Activated CD4-positive, alpha-beta T cell treated with anti-CD3 and anti-CD28 coated beads, Interleukin-2, amount 50 U/mL, for 48 hours (primary cell): ENCODE measurements around the gene RBKS.

Source experiments
- DNase-seq, 2 experiments: peaks; one replicate each; pipeline ENCODE4 v3.0.0-alpha.2; 2020

The RBKS gene

DNA sequence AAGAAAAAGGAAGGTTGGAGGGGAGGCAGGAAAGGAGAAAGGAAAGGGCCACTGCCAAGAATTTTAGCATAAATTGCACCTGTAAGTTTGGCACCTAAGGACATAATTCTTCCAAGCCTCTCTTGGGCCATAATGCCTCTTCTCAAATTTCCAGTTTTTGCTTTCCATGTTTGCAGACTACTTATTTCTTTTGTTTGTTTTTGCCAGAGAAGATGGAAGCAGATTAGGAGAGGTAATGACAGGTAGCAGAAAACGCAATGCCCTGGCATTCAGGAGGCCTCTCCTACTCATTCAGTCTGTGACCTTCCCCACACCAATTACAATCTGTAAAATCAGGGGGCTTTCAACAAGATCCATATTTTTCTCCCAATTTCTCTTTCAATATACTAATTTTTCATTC is 61.9 kb downstream of the RBKS start:
- DNase-seq: no peak

DNA sequence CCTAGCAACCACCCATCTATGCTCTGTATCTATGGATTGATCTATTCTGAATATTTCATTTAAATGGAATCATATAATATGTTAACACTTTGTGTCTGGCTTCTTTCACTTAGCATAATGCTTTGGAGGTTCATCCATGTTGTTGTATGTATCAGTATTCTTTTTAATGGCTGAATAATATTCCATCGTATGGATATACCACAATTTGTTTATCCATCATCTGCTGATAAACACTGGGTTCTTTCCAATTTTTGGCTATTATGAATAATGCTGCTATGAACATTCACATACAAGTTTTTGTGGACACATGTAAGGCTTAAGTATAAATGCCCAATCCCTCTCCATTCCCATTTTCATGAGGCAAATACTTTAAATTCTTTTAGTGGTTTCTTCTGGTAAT is 65.8 kb downstream of the RBKS start:
- no peak for DNase-seq

DNA sequence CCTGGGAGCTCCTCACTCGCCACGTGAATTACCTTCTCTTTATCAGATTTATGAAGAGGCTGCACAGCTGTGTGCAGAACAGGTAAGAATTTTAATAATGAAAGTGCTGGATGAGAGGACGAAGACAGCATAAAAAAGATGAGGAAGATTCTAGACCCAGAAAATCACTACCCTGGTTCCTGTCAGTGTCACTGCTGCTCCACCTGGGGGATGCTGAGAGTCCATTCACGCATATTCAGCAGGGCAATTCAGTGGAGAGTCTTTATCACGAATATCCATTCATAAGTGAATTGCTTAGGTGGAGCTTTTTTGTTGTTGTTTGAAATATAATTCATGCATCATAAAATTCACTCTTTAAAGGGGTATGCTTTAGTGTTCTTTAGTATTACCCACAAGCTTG is 66.6 kb downstream of the RBKS start:
- no peak for DNase-seq

DNA sequence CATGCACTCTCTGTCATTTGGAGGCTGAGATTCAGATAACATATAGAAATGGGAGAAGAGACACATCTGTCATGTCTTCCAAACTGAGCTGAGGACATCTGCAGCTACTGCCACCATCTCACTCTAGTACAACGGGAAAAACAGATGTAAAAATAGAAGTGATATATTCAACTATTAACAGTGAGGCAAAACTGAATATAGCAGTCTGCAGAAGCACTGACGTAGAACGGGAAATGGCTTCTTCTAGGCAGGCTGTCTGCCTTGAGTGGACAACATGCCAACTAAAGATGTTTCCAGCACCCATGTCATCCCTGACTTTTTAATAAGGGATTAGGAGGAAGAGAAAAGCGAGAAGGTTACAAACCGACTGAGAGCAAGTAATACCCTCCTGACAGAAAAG is 67.1 kb downstream of the RBKS start:
- DNase-seq: no peak

DNA sequence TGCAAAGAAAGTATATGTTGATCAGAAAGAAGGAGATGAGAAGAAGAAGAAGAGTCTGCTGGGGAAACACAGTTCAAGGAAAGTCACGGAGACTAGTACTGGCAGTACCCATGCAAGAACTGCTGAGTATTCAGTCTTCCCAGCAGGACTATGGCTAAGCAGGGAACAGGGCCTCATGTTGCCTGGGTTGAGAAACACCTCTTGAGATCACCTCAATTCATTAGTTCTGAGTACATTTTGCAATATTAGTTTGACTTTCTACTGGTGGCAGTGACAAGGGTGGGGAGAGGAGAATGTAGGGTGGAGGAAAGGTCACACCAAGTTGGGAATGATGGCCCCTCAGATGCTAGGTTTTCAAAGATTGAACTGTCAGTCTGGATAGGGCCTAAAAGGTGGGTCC is 68.1 kb downstream of the RBKS start:
- no peak for DNase-seq

DNA sequence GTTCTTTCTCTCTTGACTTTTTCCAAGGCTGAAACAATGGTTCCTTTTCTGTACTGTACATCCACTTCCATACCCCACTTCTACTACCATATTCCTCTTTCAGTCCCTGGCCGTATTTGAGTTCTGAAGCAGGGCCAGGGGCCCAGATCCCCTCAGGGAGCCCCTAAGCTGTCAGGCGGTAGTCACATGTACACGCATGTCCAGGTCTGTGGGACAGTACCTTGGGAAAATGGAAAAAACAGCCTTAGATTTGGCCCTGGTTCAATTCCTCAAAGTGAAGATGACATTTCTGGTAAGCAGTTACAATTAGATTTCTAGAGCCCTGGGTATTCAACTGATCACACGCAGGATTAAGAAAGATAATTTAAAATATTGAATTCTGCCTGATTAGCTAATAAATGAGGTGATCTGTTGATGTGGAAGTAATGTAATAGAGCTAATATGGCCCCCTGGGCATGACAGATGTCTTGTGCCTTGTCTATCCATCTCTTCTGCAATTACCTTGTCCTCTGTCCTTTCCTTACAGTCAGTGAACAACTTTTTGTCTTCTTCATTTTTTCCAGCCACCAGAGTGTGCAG is 74.2 kb downstream of the RBKS start:
- no peak for DNase-seq

DNA sequence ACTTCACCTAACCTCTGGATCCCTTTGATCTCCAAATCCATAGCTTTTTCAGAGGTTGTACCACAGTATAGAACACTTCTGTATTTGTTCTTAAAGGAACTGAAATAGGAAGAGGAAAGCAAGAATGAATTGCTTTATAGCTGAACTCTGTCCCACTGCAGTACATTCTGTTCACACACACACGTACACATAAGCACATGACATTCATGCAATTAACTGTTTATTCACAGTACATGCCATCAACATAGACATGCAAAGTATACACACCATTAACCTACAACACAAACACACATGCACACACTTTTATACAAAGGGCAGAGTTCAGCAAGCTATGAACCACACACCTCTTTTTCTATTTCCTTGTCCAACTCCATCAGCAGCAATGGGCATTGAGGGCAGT is 75.4 kb downstream of the RBKS start:
- no peak for DNase-seq

DNA sequence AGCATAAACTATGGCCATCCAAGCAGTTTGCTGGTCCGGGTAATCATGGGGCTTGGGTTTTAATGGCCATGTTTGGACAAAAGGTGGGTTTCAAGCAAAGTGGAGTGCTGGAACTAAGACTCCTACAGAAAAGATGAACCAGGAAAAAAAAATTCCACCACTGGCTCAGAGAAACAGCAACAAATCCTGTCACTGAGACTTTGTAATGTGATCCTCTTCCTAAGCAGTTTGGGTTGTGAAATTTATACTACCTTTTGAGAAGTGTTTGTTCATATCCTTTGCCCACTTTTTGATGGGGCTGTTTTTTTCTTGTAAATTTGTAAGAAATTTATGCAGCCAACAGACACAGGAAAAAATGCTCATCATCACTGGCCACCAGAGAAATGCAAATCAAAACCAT is 78.4 kb downstream of the RBKS start:
- DNase-seq: no peak

DNA sequence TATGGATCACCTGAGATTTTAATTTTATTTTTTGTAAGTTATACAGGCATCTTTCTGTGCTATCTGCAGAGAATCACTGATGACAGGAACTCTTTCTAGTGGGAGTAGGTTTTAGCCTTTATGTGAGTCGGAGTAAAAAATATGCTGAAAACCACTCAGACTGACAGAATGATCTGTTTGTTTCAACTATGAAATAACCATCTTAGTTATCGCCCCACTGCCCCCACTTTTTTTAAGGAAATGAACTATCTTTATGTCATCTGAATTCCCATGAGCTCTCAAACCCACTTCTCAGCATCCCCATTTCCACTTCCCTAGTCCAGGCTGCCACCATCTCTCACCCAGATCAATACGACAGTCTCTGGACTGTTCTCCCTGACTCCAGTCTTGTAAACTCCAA is 79.7 kb downstream of the RBKS start:
- DNase-seq: no peak

DNA sequence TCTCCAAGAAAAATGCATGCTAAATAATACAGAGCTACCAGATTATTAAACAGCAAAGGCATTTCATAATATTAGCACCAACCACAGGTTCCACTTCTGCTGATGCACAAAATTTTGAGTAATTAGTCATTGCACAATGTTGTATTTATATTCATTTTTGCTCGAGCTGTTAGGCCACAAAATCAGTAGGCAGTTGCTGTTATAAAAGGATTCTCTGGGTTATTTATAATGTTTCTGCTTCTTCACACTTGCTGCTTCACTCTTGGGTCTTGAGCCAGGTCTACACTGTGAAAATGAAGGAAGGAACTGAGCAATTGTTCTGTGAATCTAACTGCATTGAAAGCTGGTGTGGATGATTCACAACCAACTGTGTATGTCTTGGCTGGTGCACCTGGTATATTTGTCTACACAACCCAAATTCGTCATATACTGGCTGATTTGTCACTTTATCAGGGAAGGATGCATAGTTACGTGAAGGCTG is 80.4 kb downstream of the RBKS start:
- DNase-seq: no peak

DNA sequence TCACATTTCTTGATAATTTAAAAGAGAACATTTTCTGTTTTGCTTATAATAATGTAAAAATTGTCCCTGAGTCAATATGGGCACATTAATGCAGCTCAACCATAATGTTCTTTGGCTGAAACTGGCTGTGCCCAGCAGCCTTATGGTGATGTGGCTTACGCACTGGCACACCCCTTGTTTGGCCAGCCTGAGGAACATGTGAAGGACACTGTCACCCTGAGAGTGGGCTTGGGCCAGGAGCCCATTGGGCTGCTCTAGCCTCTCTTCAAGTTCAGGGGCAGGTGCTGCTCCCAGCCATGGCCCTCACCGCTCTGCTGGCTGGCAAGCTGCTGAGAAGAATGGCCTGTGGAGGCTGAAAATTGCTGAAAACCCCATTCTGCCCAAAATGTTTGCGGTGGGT is 81.2 kb downstream of the RBKS start:
- no peak for DNase-seq

DNA sequence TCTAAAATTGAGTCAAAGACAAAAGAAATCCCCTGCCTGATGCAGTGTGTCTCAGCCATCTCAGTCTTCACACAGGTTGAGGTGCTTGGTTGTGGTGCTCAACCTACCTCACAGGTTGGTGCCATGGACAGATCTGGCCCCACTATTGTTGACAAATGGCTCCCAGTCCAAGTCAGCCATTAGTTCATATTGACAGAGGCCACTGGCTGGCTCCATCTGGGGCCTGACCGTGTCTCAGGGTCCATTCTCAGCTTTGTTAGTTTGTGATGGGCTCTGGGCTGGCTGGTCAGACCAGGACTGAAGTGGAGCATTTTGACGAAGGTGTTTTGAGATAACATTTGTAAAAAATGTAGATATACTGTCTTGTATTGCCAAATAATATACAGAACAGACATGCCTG is 81.8 kb downstream of the RBKS start:
- no peak for DNase-seq

DNA sequence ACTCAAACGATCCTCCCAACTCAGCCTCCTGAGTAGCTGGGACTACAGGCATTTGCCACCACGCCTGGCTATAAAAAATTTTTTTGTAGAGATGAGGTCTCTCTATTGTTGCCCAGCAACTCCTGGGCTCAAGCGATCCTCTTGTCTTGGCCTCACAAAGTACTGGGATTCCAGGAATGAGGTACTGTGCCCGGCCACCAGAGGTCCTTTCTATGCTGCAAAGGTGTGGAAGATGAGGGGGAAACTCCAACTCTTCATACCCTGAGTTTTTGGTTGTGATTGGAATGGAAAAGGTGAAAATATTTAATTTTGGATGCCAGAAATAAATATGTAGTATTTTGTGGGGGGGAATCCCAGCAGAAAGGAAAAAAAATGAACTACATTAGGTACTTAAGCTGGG is 82.7 kb downstream of the RBKS start:
- DNase-seq: peak; percentile 14 to 30

DNA sequence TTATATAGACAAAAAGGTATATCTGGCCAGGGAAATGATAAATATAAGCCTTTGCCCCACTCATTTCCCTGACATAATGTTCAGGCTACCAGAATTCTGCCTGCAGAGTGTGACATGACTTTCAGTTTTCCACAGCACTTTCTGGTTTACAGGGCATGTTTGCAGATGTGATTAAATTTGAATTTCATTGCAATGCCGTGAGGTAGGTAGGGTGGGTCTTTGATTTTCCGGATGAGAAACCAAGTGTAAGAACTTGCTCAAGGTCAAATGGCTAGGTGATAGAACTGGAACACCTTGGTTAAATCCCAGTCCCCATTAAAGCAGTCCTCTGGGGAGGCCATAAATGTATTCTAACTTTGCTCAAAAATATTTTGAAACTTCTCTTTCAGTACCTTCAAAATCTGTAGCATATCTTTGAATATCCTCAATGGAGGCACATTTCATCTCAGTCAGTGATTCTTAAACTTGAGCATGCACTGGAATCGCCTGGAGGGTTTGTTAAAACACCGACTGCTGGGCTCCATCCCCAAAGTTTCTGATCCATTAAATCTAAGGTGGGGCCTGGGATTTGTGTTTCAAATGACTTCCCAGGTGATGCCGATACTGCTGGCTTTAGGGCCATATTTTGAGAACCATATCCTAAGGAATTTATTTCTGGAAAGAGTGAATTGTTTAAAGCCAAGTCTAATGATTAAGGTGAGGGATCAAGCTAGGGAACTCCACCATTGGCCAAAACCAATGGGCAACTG is 83.7 kb downstream of the RBKS start:
- no peak for DNase-seq

DNA sequence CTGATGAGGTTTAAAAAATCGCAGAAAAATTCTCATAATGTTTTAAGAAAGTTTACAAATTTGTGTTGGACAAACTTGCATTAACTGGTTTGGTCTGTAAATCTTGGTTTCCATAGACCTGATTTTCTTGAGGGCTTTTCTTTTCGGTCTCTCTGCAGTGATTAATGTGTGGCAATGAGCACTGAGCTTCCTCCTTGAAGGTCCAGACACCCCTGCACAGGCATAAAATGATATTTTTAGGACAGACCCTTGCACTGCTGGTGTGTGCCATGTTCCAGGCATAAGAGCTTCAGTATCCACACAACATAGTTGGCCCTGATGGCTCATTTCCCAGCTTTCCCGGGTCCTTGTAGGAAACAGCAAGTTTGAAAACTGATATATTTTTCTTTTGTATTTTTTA is 85.0 kb downstream of the RBKS start:
- DNase-seq: no peak

DNA sequence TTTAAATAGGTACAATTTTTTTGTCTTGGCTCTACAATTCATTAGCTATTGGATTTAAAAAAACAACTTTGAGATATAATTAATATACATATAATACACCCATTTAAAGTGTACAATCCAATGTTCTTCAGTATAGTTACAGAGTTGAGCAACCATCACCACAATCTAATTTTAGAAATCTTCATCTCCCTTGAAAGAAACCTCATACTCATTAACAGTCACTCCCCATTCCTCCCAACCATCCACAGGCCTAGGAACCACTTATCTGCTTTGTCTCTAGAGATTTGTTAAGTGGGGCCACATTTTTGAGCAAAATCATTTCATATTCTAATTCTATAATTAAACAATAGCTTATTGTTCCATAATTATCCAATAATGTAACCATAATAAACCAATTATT is 86.0 kb downstream of the RBKS start:
- DNase-seq: no peak

DNA sequence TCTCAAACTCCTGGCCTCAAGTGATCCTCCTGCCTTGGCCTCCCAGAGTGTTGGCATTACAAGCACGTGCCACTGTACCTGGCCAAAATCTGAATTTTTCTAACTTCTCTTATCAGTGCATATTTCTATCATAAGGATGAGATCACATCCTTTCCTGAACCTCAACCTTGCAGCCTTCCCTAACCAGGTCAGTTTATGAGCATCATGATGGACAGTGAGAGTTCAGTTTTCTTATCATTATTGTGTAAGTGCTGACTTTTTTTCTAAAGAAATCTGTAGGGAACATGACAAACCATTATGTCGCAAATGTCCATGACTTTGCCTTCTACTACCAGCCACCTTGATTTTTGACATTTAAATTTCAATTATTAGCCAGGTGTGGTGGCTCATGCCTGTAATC is 87.1 kb downstream of the RBKS start:
- DNase-seq: no peak

DNA sequence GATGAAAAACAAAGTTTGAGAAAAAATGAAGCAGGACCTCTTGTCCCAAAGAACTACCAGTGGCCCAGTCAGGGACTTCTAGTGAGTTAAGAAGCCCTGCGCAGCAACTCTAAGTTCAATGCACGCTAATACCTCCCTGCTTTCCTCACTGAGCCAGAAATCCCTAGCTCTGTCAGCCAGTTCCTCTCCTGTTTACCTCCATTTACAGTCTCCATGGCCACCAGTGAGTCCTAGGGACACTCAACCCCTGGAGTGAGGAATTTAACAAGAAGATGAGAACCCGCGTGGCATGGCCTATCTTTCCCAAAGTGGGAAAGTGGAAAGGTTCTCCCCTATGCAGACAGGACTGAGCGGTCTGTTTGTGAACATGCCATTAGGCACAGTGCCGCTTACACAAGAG is 87.6 kb downstream of the RBKS start:
- no peak for DNase-seq

DNA sequence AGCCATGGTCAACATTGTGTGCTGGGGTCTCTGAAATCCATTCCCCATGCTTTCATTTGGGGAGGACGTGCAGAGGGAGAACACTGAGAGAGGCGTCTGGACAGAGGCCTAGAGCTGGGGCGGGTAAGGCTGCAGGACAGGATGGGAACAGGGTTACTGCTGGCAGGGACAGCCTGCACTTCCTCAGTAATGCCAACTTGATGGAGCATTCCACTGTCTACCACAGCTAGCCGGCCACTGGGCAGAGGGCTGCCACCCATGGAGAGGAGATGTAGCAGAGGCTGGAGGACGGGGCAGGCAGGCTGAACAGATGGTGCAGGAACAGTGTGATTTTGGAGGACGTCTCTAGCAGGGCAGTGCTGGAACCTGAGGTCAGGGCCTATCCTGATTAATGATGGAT is 89.3 kb downstream of the RBKS start:
- DNase-seq: no peak

DNA sequence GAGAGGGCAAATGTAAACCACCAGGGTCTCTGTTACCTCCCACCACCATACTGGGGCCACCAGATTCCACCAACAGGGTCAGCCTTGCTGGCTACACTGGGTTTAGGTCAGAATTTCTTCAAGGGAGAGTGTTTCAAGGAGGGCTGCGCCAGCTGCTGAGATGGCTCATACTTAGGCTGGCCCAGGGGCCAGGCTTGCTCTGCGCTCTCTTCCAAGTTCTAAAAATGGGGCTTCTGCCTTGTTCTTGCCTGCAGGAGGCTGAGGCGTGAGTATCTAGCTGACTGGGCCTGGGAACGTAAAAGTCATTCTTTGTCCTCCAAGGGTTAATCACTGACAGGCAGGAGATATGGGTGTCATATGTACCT is 90.6 kb downstream of the RBKS start:
- DNase-seq: no peak

DNA sequence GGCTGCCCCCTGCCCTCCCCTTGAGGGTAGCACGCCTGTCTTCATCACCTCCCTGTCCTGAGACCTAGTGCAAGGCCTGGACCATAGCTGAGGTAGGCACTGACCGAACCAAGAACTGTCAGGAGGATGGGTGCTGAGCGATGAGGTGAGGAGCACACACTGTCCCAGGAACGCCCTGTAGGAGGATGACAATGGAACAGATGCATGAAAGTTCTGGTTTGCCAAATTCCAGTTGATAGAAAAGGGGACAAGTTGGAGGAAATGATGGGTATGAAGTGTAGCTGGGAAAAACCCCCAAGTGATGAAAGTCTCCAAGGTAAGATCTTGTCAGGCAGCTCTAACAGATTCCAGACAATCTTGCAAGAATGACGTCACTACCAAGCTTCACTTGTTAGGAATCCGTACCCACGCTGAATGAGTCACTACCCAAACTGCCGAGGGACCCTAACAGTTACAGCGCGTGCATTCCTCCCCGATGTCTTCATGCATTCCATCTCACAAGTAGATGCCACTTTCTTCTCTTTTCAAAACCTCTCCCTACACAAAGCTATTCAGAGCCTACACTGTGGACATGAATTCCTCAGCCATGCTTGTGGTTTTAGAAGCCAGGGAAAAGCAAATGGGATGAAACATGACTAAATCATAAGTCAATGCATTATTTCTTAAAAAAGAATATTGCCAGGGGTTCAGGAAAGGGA is 91.1 kb downstream of the RBKS start:
- DNase-seq: no peak

DNA sequence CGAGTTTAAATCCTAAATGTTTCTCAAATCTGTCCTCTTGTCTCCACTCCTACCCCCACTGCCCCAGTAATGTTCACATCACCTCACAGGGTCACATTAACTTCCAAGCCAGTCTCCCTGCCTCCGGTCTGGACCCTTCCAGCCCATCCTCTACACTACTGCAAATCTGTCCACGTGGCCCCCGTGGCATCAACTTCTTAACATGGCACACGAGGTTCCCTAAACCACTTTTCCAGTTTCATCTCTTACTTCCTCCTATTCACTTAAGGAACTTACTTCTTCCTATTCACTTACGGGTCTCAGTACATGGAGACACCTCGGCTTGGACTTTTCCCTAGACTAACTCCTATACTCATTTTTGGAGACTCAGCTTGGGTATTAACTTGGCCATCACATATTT is 91.7 kb downstream of the RBKS start:
- no peak for DNase-seq

DNA sequence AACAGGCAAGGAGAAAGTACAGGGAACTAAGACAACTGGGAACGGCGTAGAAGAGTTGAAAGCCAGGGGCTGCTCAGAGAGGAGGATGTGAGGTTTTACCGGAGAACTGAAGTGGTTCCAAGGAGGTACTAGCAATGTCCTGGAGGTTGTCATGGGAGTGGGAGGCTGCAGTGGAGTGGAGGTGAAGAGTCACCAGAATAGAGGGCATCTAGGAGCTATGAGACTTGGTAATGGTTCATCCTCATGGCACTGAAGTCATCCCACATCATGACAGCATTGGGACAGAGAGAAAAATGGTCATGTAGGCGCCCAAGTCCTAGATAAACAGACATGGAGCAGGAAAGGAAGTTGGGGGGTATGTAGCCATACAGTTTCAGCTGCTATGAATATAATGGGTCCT is 92.3 kb downstream of the RBKS start:
- no peak for DNase-seq
